Endothelial cell of umbilical vein (primary cell): Measurements from ENCODE around the gene CALN1.

Experiments
- CTCF ChIP-seq, 2 donors: IDR thresholded peaks; 1 replicate in 1 of 2; 2 replicates in 1 of 2; pipeline ENCODE4 v1.5.1; 2011; ENCODE audit warnings: low read length in 2 of 2, mild to moderate bottlenecking in 2 of 2, moderate library complexity in 2 of 2, control low read depth in 1 of 2, inconsistent platforms in 1 of 2, low read depth in 1 of 2; ENCODE audit not compliant: insufficient read depth in 1 of 2; ENCODE audit errors: extremely low read depth in 1 of 2
- FOS ChIP-seq: IDR thresholded peaks from 2 replicates; pipeline ENCODE4 v1.6.1; 2011; ENCODE audit warnings: mild to moderate bottlenecking, low read length, moderate library complexity, borderline replicate concordance; ENCODE audit not compliant: insufficient read depth
- JUN ChIP-seq: IDR thresholded peaks from 2 replicates; pipeline ENCODE4 v1.6.1; 2011; ENCODE audit warnings: borderline replicate concordance, low read depth; ENCODE audit not compliant: insufficient read length, insufficient read depth
- MAX ChIP-seq: IDR thresholded peaks from 2 replicates; pipeline ENCODE4 v1.6.1; 2011; ENCODE audit not compliant: insufficient read depth, insufficient read length
- POLR2A ChIP-seq: IDR thresholded peaks from 2 replicates; pipeline ENCODE4 v1.6.1; 2012; ENCODE audit warnings: low read depth, mild to moderate bottlenecking, control low read depth, low read length
- POLR2AphosphoS5 ChIP-seq: IDR thresholded peaks from 2 replicates; pipeline ENCODE4 v1.6.1; 2012; ENCODE audit warnings: low read depth, mild to moderate bottlenecking, control low read depth, low read length, moderate library complexity; ENCODE audit not compliant: insufficient read depth

GRCh38 chr7:71970725-71971124 is 441.4 kb downstream of the CALN1 start:
- no peak for TF ChIP-seq CTCF (IDR thresholded peaks at IDR 0.05; ENCODE audit: extremely low read depth in 1 of 2, insufficient read depth in 1 of 2, low read depth in 1 of 2, low read length in 2 of 2)
- TF ChIP-seq MAX: no peak
- TF ChIP-seq POLR2A: no peak
- TF ChIP-seq POLR2AphosphoS5: no peak
- TF ChIP-seq JUN: no peak
- no peak for TF ChIP-seq FOS
